Epithelial cell of proximal tubule (primary cell): ENCODE results near the gene ASB18. TPM values are rescaled to one million over a fixed set of nuclear protein-coding genes. Genes with fewer than 3 reads are reported as not detected.
A peak's percentile ranks its signal among the peaks of the same experiment; 100 is the strongest.

Experiments
- DNase-seq: peaks from one replicate; pipeline ENCODE4 v3.0.0-alpha.2; 2011; ENCODE audit warnings: low read depth
- H3K4me3 ChIP-seq: 2 replicates; pipeline ENCODE4 v1.5.1; 2011; ENCODE audit warnings: low read depth, mild to moderate bottlenecking, low read length
- total RNA-seq: library from RNA; depleted of rRNA; stranded (reverse); fragments of >200 nt; gene quantifications from 2 replicates; pipeline ENCODE4 v1.2.3, GENCODE V29; 2015
- TF ChIP-seq, protein P1 (sequence below): conservative IDR thresholded peaks from 2 replicates; pipeline ENCODE4 v1.5.1; 2012; ENCODE audit warnings: low read depth, mild to moderate bottlenecking, low read length

The ASB18 gene
- total RNA-seq, 1 donor from 2014 or later: not detected

DNA sequence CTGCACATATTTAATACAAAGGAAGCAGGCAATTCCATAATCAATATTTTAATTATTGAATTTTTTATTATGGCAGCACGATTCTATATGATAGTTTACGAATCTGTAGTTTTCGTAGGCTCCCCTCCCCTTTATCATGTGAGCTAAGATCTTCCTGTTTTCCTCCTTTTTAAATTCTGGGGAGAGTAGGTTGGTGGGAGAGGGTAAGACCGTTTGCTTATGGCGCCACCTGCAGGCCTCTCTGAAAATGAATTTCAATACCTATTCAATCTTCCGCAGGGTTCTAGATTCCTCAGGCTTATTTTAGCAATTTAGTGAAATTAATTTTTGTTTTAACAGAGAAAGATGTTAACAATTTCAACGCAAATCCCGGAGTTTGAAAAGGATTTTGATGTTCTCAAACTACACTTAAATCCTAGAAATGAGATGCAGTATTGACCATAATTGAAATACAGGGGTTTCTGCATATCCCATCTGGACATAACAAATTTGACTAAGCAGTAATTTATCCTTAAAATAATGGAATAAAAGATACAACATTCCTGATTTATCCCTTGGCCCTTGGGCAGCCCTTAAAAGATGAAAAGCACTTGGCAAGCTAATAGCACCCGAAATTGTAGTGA, 83.3 kb downstream of the ASB18 start:
- TF ChIP-seq, protein P1, sequence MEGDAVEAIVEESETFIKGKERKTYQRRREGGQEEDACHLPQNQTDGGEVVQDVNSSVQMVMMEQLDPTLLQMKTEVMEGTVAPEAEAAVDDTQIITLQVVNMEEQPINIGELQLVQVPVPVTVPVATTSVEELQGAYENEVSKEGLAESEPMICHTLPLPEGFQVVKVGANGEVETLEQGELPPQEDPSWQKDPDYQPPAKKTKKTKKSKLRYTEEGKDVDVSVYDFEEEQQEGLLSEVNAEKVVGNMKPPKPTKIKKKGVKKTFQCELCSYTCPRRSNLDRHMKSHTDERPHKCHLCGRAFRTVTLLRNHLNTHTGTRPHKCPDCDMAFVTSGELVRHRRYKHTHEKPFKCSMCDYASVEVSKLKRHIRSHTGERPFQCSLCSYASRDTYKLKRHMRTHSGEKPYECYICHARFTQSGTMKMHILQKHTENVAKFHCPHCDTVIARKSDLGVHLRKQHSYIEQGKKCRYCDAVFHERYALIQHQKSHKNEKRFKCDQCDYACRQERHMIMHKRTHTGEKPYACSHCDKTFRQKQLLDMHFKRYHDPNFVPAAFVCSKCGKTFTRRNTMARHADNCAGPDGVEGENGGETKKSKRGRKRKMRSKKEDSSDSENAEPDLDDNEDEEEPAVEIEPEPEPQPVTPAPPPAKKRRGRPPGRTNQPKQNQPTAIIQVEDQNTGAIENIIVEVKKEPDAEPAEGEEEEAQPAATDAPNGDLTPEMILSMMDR: peak; percentile 79
- DNase-seq: no peak
- H3K4me3 ChIP-seq: no peak overlapping the region

DNA sequence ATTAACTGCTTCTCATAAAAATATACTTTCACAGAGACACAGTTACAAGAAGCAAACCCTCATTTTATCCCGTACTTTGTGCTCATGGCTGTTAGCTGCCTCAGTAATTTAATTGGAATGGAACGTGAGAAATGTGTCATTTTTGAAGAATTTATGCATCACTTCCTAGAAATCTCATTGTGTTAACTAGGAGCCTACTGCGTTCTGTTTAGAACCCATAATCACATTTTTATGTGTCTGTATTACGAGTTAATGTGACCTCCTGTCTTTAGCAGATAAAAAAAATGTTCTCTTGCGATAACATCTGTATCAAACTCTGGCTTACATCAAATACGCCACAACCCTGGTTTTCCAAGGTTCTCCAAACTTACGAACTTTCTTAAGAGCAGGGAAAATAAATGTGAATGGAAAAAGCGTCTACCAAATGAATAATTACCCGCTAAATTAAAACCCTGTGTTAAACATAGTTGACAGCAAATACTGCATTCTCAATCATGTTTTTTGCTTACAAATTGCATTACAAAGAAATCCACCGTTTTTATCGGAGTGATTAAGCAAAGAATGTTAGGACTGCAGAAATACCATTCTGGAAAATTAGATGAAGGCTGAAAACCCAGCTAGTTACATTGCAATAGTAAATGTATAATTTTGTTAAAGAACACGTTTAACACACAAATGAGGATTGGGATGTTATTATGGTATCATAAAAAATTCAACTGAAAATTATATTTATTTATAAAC, 84.0 kb downstream of the ASB18 start:
- peak; percentile 43 for DNase-seq
- TF ChIP-seq, protein P1: no peak
- H3K4me3 ChIP-seq: peak overlapping the region; percentile 58

DNA sequence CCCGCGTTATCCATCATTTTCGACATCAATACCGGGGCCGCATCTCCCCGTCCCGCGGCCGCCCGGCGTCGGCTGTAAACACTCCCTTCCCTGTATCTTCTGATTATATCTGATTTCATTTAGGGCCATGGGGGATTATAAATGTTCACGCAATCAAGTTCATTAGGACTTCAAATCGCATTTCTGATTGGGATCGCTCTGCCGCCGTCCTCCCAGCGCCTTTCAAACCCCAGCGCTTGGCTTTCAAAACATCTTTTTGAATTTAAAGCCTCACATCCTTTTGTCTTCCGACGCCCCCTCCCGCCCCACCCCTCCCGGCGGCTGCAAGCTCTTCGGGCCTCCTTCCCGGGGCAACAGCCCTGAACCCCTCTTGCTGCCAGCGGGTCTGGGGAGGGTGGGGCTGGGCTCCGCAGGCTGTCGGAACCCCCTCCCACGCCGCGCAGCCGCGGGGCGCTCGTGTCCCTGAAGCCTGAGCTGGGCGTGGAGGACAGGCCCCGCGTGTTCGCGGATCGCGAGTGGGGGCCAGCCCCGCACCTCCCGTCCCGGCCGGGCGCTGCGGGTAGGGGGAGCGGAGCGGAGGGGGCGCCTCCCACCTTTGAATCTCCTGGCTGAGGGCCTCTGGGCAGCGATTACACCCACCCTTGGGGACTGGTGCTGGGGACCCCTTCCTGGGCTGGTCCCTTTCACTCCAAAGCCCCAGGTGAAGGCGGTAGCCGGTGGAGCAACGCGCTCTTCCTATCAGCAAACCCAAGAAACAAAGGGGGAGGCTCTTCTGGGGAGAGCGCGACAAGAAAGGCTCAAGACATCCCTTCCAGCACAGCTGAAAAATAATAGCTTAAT, 84.8 kb downstream of the ASB18 start:
- DNase-seq: no peak
- TF ChIP-seq, protein P1: no peak
- H3K4me3 ChIP-seq: peak overlapping the region; percentile 58

DNA sequence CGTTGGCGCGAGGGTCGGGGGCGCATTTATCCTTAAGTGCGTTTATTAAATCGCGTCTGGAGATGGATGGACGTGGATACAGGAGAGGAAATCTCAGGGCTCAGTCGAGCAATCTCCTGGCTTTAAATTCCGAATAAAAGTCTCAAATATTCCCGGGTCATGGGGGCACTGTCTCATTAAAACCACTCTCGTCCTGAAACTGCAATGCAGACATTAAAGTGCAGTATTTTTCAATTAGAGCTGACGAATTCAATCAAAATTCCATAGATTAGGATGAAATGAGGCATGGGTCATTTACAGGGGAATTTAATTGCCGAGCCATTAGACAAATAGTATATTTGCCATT, 85.3 kb downstream of the ASB18 start:
- TF ChIP-seq, protein P1: no peak
- H3K4me3 ChIP-seq: peak overlapping the region; percentile 58
- DNase-seq: no peak

DNA sequence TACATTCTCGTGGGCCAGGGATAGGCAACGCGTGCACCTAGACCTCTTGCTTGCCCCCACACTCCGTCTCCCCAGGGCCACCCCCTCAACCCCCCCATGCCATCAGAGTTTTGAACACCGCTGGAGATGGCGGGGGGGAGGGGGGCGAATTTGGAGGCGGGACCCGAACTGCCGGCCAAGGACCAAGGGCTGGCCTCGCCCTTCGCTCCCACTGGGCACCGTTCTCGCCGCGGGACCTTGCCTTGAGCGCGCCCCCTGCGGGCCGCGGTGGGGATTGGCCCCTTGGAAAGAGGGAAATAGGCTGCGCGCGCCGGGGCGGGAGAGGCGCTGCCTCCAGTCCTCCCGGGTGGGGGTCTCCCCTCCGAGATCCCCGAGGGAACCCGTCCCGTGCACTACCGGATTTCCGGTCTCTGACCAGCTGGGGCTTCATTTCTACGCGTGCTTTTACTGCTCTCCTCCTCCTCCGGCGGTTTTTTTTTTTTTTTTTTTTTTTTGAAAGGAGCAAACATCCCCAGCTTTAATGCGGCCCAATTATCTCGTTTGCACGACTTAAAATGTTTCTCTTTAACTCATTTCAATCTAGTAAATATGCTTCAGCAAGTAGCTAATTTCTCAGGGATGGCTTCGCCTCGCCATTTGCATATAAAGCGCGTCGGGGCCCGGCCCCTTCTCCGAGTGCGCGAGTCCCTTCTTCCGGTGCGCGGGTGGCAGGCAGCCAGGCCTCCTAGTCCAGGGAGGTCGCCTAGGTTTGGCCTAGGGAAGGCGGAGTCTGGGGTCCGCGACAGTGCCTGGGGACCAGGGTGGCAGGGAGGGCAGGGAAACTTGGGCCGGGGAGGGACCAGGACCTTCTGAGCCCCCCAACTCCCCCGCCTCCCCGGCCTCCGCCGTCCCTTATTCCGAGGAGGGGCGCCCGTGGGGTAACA, 86.0 kb downstream of the ASB18 start:
- DNase-seq: no peak

DNA sequence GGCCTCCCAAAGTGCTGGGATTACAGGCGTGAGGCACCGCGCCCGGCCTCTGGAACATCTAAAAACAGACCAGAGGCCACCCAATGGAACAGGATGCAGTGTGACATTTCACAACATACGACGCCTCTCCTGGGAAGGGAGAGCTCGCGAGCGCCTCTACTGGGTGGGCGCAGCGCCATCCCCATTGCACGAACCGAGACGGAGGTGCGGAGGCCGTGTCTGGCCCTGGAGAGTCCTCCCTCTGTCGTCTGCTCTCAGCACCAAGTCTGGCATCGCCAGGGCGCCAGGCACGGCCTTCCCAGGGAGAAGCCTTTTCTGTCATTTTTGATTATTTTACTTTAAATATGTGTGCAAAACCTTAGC, 86.6 kb downstream of the ASB18 start:
- TF ChIP-seq, protein P1: peak; percentile 37
- DNase-seq: no peak

More for the DNA sequence above, 86.0 kb downstream of the ASB18 start:
- peak overlapping the region; percentile 58 for H3K4me3 ChIP-seq
- TF ChIP-seq, protein P1: peak; percentile 83

More for the DNA sequence above, 86.6 kb downstream of the ASB18 start:
- peak overlapping the region; percentile 58 for H3K4me3 ChIP-seq
